GM21723 (cell line): ENCODE measurements around the gene GABRA6.
"Not testable (repeated sequence)": the region's sequence is repeated elsewhere in the genome, so short reads cannot be mapped to it uniquely, and the experiment has no call there.

Experiments used
- ATAC-seq: cut with Tn5 transposase; IDR thresholded peaks from one replicate; pipeline ENCODE4 v1.9.1; 2021; ENCODE audit warnings: mild to moderate bottlenecking, moderate library complexity; ENCODE audit not compliant: unreplicated experiment

Gene GABRA6

DNA sequence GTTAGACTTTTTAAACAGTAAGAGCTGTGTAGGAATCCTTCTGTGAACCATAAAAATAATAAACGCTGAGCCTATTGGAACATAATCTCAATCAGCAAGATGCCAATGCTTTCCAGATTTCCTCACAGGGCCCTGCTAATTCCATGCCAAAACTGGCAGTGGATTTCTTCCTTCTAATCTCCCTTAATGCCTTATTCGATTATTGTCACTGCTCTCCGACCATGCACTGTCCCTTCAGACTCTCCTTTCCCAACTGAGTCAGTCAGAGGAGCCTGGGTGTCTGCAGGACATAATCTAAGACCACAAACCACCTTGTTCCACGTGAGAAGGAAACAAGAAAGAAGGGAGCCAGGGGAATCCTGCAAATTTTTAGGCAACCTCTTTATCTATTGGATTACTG lies at the start of gene GABRA6:
Gene GABRA6 (plus strand): TSS at position 261 of the 400 bp plus-strand sequence. CDS start 269 bp downstream, outside the sequence.
- ATAC-seq = no peak

DNA sequence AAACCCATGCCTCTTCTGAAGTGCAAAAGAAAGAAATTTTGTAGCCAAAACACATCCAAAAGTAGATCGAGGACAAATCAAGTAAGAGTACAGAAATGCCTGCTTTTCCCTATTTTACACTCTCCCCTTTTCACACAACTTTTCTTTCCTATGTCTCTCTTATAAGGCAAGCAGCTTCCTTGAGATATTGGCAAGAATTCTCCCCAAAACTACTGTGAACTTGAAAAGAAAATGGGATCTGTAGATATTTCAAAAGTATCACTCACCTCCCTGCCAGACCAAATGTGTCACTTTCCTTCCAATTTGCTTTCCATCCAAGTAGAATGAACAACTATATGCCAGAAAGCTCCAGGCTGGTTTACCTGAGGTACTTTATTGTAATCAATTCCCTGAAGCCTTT lies 47.9 kb upstream of the GABRA6 start:
- ATAC-seq = no peak

DNA sequence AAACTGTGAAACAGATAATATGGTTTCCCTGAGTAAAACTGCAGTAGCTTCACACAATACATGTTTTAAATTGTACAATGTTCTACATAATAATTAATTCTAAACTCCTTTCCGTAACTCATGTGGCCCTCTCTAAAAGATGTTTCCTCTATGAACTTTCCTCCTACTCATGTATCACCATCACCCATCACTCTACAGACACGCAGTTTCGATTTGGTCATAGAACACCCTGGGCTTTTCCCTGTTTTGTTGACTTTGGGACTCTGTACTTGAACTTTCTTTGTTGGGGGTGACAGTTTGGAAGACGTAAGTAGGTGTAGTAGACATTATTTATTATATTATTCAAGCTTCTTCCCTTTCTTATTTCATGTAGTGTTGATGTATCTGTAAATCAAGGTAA lies 44.1 kb upstream of the GABRA6 start:
- ATAC-seq = no peak

DNA sequence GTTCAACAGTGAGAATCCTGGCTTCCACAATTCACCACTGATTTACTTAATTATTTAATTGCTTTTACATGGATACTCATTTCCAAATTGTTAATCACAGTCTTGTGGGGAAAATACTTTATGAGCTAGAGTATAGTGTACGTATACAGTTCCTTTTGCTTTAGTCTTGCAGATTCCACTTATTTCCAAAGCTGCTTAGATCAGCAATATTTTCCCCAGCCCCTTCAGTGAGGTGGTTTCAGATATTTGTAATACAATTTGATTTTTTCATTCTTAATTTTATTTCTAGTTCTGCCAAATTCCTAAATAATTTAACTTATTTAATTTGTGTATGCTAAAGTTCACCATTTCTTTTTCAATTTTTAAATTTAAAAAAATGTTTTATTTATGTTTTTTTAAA lies 40.3 kb upstream of the GABRA6 start:
- ATAC-seq = no peak

DNA sequence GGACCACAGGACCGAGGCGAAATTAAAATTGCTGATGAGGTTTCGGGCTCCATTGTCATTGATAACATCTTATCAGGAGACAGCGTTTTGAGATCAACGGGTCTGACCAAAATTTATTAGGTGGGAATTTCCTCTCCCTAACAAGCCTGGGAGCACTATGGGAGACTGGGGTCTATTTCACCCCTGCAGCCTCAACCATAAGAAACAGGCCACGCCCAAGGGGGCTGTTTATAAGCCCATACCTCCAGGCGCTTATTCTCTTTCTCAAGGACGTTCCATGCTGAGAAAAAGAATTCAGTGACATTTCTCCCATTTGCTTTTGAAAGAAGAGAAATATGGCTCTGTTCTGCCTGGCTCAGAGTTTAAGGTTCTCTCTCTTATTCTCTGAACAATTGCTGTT lies 33.6 kb upstream of the GABRA6 start:
- not testable (repeated sequence) for ATAC-seq

DNA sequence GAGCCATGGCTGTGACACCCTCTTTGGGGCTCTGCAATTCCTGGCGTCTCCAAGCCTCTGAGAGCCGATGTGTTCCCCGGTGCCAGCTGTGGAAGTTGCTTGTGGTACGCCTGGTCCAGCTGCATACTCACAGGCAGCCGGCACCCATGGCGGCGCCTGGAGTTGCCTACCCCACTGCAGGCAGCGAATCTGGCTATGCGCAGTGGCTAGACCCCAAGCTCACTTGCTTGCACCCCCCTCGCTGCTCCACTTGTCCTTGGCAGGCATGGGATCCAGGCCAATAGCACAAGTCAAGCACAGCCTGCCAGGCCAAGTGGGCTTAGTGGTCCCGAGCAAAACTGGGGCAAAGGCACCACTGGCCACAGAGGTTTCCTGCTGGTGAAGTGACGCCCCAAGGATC lies 24.7 kb upstream of the GABRA6 start:
- no peak for ATAC-seq

DNA sequence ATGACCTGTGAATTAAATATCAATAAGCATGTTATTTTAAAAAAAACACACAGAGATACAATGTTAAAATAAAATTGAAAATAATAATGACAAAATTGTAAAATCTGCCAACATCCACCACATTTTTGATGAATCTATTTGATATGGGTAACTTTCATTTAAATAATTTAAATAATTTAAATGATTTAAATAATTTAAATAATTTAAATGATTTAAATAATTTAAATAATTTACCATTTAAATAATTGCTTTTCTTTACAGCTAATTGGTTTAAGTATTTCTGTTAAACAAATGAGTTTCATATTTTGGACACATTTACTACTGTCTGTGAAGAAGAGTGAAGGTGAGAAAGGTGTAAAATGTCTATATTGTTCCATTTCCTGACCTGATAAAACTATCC lies 22.1 kb upstream of the GABRA6 start:
- ATAC-seq = no peak

DNA sequence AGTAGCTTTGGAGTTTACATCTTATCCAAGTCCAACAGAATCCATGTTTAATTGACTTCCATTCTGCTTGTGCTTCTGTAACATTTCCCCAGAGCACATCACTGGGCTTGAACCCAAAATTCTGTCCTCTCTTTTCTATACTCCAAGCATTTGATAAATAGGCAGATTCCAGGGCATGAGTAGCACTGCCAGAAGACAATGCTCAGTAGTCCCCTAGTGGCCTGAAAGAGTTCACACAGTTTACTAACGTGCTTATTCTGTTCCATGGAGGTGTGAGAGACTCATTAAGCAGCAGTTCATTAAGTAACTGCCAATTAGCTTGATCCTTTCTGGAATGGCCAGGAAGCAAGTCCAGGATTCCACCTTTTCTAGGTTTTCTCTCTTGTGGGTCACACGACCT lies 9.4 kb upstream of the GABRA6 start:
- peak; percentile 94 for ATAC-seq

DNA sequence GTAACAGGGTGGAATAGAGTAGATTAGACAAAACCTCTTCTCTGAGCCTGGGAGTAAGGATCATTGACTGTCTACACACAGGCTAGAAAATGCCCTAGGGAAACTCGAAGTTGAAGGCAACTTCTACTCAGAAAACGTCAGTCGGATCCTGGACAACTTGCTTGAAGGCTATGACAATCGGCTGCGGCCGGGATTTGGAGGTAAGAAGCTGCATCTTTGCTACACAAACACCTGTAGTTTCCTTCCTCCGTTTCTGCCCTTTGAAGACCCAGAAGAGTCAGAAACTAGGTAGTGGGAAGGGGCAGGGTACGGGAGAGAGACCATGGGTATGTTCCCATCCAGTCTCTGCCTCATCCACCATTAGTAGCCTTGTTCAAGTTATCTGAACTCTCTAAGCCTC lies 628 bp downstream of the GABRA6 start:
- no peak for ATAC-seq

DNA sequence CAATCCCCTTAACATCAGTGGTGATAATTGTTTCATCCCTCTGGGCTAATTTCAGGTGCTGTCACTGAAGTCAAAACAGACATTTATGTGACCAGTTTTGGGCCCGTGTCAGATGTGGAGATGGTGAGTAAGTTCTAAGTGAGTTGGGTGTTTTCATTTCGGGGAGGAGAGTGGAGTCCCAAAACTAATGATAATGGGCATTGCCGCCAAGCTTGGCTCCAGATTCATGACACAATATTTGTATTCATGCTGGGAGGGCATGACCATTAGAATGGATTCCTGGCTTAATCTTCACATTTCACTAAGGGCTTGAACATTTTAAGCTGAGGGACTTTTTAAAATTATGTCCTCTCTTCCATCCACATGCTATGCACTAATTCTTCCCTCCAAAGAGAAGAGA lies 1.4 kb downstream of the GABRA6 start:
- ATAC-seq = no peak

DNA sequence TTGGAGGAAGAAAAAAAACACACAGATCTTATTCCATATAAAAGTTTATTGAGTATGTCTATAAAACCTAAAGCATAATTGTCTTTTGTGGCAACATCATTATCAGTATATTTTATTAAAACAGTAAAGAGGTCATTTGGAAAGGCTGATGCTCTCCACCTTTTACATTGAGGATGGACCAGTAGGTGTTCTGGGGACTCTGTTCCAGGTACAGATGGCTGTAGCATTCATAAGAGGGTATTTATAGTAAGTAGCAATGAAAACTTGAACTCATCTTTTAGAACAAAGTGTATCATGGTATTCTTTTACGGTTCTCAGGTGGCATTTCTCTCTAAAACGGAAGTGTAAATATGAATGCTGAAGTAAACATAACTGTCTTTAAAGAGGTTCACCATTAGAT lies 1.8 kb downstream of the GABRA6 start:
- no peak for ATAC-seq

DNA sequence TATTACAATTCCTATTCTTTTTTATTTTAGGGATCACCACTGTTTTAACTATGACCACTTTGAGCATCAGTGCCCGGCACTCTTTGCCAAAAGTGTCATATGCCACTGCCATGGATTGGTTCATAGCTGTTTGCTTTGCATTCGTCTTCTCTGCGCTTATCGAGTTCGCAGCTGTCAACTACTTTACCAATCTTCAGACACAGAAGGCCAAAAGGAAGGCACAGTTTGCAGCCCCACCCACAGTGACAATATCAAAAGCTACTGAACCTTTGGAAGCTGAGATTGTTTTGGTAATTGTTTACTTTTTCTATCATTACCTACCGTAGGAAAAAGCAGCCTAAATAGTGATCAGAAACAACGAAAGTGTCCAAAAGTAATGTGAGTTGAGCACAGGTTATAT lies 6.4 kb downstream of the GABRA6 start:
- ATAC-seq = no peak

DNA sequence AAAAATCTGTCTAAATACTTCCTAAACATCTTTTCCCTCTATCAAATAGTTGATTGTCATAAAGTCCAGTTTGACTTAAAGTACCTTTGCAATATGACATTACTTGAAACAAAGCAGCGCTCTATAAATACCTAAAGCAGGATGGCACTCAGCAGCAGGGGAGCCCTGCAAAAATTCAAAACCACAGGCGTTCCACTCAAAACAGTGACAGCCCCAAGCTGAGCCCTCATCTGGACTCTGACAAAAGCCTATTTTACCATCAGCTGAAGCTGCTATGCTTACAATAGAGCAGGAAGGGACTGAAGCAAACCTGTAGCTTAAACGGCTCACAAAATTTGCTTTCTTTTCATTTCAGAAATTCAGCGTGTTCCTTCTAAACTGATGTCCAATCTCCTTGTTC lies 11.5 kb downstream of the GABRA6 start:
- ATAC-seq = no peak

DNA sequence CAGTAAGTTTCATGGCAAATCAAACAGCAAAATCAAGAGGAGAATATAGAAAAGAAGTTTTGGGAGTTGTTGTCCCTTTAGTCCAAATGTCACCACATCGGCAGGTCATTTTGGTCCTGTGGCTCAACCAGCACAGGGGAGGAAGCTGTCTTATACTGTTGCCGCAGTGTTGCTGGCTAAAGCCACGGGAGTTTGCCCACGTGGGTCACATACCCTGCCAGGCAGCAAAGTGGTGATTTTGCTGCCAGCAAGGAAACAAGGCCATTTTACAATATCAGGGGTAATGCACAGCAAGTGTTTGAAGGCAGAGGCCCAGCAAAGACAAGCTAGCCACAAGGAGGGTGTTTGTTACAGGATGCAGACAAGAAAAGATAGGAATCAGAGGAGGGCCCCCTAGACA lies 14.5 kb downstream of the GABRA6 start:
- ATAC-seq = no peak

DNA sequence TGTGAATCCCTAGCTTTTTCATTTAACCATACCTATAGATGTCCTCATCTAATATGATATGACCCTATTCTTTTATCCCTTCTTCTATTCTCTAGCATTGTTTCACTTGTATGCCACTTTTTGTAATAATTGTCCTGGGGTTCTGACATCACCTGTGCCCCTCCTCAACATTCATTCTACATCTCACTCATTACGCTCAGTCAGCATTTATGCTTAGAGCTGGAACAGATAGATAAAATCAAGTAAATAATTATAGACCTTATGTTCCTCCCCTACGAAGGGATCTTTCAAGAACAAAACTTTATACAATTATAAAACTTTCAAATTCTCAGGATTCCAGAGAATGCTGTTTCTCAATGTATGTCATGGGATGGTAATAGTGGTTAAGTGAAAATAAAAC lies 18.0 kb downstream of the GABRA6 start:
- ATAC-seq = no peak

DNA sequence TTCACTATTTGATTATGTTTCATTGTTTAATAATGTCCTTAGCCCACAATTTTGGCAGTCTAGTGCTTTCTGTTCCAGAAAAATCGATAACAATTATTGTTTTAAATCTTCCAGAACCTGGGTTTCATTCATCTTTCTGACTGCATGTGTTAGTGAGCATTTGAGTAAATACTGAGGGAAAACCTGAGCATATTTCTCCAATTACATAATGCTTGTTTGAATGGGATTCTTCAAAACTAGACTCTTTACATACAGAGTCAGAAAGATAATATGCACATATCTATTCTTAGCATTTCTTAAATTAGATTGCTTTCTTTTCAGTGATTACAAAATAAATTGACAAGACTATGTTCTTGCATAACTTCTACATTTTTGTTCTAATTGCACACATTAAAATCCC lies 21.9 kb downstream of the GABRA6 start:
- ATAC-seq = no peak

DNA sequence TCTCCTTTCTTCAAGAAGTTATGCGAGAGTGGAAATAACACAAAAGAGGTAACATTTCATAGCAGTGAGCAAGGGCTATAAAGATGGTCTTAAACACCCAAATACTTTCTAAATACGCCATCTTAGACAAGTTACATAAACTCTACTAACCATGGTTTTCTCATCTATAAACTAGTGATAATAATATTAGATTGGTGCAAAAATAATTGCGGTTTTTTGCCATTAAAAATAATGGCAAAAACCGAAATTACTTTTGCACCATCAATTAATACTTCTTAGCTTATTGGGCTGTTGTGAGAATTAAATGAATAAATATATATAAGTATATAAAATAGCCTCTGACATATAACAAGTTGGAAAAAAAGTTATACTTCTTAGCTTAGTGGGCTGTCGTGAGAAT lies 23.7 kb downstream of the GABRA6 start:
- no peak for ATAC-seq

DNA sequence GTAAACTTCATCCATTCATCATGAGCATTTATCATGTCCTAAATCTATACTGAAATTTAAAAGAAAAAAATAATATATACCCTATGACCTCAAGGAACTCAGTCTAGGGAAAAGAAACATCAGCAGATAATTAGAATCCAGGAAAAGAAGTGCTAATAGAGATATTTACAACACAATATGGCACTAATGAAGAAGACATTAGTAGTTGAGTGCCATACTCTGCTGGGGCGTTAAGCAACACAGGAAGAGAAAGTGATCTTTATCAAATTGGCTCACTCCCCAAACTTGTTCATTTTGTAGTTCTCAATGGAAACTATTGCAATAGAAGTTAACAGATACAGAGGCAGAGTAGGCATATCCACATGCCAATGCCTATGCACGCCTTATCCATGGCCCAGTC lies 27.5 kb downstream of the GABRA6 start:
- ATAC-seq = no peak

DNA sequence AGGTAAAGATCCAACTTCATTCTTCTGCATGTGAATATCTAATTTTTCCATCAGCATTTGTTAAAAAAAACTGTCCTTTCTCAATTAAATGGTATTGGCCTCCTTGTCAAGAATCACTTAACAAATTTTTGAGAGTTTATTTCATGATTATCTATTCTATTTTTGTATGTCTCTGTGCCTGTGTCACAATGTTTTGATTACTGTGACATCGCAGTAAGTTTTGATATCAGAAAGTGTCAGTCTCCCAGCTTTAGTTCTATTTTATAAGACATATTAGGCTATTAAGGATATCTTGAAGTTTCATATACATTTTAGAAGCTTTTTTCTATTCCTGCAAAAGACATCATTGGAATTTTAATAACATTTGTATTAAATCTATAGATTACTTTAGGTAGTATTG lies 33.6 kb downstream of the GABRA6 start:
- ATAC-seq = no peak

DNA sequence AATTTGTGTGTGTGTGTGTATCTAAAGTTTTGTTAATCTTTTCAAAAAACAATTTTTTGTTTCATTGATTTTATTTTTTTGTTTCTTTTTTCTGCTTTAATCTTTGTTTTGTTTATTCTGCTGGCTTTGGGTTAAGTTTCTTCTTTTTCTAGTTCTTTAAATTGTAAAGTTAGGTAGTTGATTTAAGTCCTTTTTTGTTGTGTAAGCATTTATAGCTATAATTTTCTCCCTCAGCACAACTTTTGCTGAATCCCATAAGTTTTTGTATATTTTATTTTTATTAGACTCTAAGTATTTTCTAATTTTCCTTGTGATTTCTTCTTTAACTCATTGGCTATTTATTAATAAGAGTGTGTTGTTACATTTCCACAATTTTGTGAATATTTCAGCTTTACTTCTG lies 34.9 kb downstream of the GABRA6 start:
- no peak for ATAC-seq

DNA sequence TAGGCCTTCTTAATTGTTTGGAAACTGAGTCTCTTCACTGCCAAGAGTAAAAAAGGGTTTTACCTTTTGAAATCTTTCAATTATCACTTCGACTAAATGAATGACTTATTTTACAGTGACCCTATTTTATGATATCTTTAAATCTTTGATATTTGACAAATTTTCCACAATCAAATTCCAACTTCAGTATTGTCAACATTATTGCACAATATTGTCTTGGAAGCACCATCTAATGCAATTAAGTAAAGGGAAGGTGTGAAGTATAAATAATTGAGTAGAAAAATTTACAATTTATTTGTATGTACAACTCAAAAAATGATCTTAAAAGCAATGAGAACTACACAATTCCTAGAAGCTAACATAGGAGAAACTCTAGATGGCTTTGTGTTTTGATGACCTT lies 49.2 kb downstream of the GABRA6 start:
- no peak for ATAC-seq

DNA sequence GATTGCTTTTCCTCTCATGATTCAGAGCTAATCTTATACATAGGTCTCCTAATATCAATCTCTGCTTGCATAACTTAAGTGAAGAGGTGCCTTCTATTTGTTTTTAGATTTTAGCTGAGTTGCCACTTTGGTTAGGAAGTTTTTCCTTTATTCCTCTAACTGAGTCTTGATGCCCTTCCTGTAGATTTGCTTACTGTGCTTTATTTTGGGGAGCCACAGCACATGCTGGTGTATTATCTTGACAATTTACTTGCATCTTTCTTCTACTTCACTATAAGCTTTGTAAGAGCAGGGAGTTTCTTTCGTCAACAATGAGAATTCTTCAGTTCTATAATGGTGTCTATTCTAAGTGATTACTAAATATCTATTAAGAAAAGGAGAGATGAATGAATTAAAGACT lies 54.9 kb downstream of the GABRA6 start:
- ATAC-seq = no peak

DNA sequence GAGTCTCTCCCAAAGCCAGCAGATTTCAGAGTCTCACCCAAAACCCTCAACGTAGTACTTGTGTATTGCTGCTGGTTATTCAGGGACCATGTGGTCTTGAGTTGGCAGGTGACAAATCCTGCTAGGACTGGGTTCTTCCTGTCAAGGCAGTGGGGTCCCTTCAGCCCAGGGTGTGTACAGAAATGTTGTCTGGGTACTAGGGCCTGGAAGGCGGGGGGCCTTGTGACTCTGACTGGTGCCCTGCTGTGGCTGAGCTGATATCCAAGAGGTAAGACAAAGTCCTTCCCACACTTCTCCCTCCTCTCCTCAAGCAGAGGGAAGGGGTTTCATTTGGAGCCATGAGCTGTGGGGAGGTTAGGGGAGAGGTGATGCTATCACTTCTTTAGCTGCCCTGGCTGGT lies 58.8 kb downstream of the GABRA6 start:
- ATAC-seq = no peak

DNA sequence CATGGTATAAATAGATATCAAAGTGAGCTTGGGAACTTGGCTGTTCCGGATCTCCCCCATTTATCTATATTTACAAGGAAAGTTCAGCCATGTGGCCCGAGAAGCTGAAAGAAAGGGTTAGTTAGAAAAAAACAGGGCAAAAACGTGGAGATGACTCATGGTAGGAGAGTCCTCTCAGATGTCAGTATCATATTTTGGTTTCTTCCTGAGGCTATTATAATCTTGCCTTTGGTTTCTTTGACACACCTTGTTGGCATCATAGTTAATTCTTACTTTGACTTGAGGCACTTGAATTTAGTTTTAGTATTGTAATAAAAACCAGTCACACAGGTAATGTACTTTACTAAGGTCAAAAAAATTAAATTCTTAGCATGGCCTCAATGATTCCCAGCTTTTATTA lies 59.9 kb downstream of the GABRA6 start:
- ATAC-seq = no peak
